ENCODE measurements around the gene CALM1.

- TF ChIP-seq CTCF (IDR thresholded peaks at IDR 0.05) (no peak), POLR2AphosphoS5 (IDR thresholded peaks at IDR 0.05; ENCODE audit: insufficient read depth in 1 of 2, low read depth in 1 of 2) (no peak)
Measured at GRCh38 chr14:90355540-90356518, 41.0 kb upstream of the CALM1 start.
